ENCODE measurements around the gene SSBP3. TPM values are rescaled to one million over a fixed set of nuclear protein-coding genes. Genes with fewer than 3 reads are reported as not detected.

SSBP3 gene
- polyA plus RNA-seq, 1 experiment: 34.3 TPM

DNA sequence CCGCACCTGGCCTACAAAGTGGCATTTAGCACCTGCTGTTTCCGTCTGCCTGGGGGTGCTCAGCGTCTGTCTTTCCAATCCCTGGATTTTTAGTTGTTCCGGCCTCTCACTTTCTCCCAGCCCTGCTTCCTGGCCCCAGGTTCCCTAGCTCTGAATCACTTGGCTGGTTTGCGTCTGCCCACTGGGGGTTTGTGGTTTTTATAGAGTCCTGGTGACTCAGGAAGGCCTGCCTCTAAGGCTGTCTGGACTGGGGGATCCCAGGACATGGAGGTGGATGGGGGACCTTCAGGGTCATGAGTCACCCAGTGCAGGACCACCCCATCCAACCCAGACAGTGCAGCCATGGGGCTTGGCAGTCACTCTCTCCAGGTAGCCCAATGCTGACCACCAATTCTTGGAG lies 152.7 kb downstream of the SSBP3 start:
- TF ChIP-seq, protein P1, sequence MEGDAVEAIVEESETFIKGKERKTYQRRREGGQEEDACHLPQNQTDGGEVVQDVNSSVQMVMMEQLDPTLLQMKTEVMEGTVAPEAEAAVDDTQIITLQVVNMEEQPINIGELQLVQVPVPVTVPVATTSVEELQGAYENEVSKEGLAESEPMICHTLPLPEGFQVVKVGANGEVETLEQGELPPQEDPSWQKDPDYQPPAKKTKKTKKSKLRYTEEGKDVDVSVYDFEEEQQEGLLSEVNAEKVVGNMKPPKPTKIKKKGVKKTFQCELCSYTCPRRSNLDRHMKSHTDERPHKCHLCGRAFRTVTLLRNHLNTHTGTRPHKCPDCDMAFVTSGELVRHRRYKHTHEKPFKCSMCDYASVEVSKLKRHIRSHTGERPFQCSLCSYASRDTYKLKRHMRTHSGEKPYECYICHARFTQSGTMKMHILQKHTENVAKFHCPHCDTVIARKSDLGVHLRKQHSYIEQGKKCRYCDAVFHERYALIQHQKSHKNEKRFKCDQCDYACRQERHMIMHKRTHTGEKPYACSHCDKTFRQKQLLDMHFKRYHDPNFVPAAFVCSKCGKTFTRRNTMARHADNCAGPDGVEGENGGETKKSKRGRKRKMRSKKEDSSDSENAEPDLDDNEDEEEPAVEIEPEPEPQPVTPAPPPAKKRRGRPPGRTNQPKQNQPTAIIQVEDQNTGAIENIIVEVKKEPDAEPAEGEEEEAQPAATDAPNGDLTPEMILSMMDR (IDR thresholded peaks at IDR 0.05; ENCODE audit: low read depth, low read length): no peak
- Histone ChIP-seq H3K27ac (ENCODE audit: low read depth, low read length) (peak overlapping the region; percentile 75), H3K9me3 (ENCODE audit: control insufficient read depth, insufficient read depth, low read length) (0 out of 2 replicates have a peak, but pooled peaks cover 3% of the 10 kb centered on the region), H3K27me3 (ENCODE audit: control insufficient read depth, insufficient read depth, low read length) (no peaks in the 10 kb centered on the region), H3K4me3 (ENCODE audit: low read depth, low read length) (no peak overlapping the region)
- peak; percentile 61 for DNase-seq (ENCODE audit: low read depth, low spot score)
- POLR2A ChIA-PET: interaction anchor here (0.6 to 1.8 kb wide), 7 partner anchors 20 to 111 kb away, joined by 3 to 12 read pairs (median 6); no protein-coding TSS in a partner anchor
- CTCF ChIA-PET: no interaction called here

DNA sequence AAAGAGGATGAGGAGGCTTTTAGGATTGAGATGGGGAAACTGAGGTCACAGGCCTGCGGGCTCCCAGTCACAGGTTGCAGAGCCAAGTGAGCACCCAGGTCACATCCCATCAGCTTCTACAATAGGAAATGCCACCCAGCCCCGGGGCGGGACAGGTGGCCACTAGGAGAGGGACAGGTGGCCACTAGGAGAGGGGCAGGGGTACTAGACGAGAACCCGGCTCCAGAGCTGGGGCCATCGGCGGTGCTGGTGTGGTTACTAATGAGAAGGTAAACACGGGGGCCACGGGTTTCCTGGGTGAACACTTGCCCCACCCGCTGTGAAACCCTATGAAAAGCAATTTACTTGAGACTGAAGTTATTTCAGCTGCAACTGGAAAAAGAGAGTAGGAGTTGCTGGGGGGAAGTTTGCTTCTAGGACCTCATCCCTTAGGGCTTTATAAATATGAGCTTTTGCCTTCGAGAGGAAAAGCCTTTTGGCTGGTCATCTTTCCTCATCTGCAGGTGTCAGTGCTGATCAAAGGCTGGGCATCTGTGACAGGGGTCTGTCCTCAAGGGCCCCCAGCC lies 153.7 kb downstream of the SSBP3 start:
- Histone ChIP-seq H3K27ac (ENCODE audit: low read depth, low read length) (no peak overlapping the region), H3K4me3 (ENCODE audit: low read depth, low read length) (no peak overlapping the region), H3K27me3 (ENCODE audit: control insufficient read depth, insufficient read depth, low read length) (no peaks in the 10 kb centered on the region), H3K9me3 (ENCODE audit: control insufficient read depth, insufficient read depth, low read length) (0 out of 2 replicates have a peak, but pooled peaks cover 3% of the 10 kb centered on the region)
- CTCF ChIA-PET: interaction anchor here (0.6 to 0.7 kb wide), 2 partner anchors 21 to 155 kb away, joined by 3 to 5 read pairs; no protein-coding TSS in a partner anchor
- DNase-seq (ENCODE audit: low read depth, low spot score): no peak
- POLR2A ChIA-PET: interaction anchor here (1.7 to 1.8 kb wide), 2 partner anchors 21 to 106 kb away, joined by 7 to 12 read pairs; no protein-coding TSS in a partner anchor
- TF ChIP-seq, protein P1 (IDR thresholded peaks at IDR 0.05; ENCODE audit: low read depth, low read length): no peak

DNA sequence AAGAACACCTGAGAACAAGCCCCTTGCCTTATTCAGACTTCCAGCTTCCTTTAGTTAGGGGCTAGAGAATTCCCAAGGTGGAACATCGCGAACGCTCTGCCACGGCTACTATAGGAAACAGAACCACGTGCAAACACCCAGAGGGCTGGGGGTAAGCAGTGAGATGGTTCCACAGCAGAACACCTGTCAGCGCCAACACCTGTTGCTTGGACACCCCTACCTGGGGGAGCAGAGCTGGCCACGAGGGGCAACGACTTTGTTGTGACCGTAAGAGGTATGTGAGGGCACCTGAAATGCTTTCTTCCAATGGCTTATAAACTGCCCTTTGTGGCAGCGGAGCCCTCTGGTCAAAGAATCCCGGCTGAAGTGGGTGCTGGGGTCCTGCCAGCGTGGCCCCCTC lies 155.5 kb downstream of the SSBP3 start:
- ChIA-PET POLR2A (no interaction called here), CTCF (no interaction called here)
- Histone ChIP-seq H3K9me3 (ENCODE audit: control insufficient read depth, insufficient read depth, low read length) (0 out of 2 replicates have a peak, but pooled peaks cover 3% of the 10 kb centered on the region), H3K27ac (ENCODE audit: low read depth, low read length) (no peak overlapping the region), H3K27me3 (ENCODE audit: control insufficient read depth, insufficient read depth, low read length) (no peaks in the 10 kb centered on the region), H3K4me3 (ENCODE audit: low read depth, low read length) (no peak overlapping the region)
- TF ChIP-seq, protein P1 (IDR thresholded peaks at IDR 0.05; ENCODE audit: low read depth, low read length): no peak
- no peak for DNase-seq (ENCODE audit: low read depth, low spot score)

DNA sequence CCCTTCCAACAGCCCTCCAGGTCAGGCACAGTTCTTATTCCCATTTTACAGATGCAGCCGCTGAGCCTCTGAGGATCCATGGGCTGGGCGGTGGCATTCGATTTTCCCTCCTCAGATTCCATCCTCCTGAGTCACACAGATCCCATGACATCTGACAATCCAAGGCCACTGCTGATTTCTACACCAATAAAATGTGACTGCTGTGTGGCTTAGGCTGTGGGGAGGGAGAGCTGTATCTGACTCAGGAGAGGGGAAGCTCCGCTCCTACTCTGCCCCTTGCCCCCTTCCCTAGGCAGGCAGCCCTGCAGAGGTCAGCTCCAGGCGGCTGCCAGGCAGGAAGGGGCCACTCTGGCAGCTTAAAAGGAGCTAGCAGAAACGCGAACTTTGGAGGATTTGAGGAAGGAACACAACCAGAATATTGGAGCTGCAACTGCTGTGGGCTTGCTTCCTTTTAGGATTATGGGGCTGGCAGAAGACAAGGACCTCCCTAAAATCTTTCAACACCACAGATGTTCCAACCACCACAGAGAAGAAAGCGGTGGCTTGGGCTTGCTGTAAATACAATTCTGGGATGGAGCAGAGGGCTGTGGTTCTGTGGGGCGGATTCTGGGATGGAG lies 156.3 kb downstream of the SSBP3 start:
- no peak for DNase-seq (ENCODE audit: low read depth, low spot score)
- H3K27me3 ChIP-seq (ENCODE audit: control insufficient read depth, insufficient read depth, low read length): no peaks in the 10 kb centered on the region
- H3K4me3 ChIP-seq (ENCODE audit: low read depth, low read length): no peak overlapping the region
- POLR2A ChIA-PET: interaction anchor here (0.6 kb wide), 1 partner anchor 56 kb away, joined by 3 read pairs; no protein-coding TSS in a partner anchor
- CTCF ChIA-PET: no interaction called here
- H3K27ac ChIP-seq (ENCODE audit: low read depth, low read length): peak overlapping the region; percentile 31
- TF ChIP-seq, protein P1 (IDR thresholded peaks at IDR 0.05; ENCODE audit: low read depth, low read length): no peak
- 0 out of 2 replicates have a peak, but pooled peaks cover 3% of the 10 kb centered on the region for H3K9me3 ChIP-seq (ENCODE audit: control insufficient read depth, insufficient read depth, low read length)

DNA sequence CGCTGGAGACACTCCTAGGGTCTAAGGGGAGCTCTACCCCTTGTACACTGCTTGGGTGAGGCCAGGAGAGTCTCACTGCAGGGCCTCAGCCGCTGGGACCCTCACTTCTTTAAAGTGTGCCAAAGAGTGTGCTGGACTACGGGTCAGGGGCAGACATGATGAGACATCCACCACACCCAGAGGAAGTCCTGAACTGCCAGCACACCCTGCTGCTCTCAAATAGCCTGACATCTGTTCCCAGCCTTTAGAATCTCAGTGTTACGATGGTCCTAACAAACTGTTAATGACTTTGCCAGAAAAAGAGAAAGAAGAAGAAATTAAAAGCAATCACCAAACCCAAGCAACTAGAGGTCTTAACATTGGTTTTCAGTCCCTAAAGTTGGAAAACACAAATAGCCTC lies 157.2 kb downstream of the SSBP3 start:
- TF ChIP-seq, protein P1 (IDR thresholded peaks at IDR 0.05; ENCODE audit: low read depth, low read length): no peak
- ChIA-PET CTCF (no interaction called here), POLR2A (no interaction called here)
- Histone ChIP-seq H3K4me3 (ENCODE audit: low read depth, low read length) (no peak overlapping the region), H3K27ac (ENCODE audit: low read depth, low read length) (no peak overlapping the region), H3K27me3 (ENCODE audit: control insufficient read depth, insufficient read depth, low read length) (no peaks in the 10 kb centered on the region), H3K9me3 (ENCODE audit: control insufficient read depth, insufficient read depth, low read length) (0 out of 2 replicates have a peak, but pooled peaks cover 3% of the 10 kb centered on the region)
- no peak for DNase-seq (ENCODE audit: low read depth, low spot score)
